ENCODE data around the gene LSM14A. TPM values are rescaled to one million over a fixed set of nuclear protein-coding genes. Genes with fewer than 3 reads are reported as not detected.
A peak's percentile ranks its signal among the peaks of the same experiment; 100 is the strongest.

The LSM14A gene
- total RNA-seq, 5 donors from 2014 or later (not counting 1 experiment from before 2014, with no cell fraction given) = 135 to 180 (median 159) TPM

DNA sequence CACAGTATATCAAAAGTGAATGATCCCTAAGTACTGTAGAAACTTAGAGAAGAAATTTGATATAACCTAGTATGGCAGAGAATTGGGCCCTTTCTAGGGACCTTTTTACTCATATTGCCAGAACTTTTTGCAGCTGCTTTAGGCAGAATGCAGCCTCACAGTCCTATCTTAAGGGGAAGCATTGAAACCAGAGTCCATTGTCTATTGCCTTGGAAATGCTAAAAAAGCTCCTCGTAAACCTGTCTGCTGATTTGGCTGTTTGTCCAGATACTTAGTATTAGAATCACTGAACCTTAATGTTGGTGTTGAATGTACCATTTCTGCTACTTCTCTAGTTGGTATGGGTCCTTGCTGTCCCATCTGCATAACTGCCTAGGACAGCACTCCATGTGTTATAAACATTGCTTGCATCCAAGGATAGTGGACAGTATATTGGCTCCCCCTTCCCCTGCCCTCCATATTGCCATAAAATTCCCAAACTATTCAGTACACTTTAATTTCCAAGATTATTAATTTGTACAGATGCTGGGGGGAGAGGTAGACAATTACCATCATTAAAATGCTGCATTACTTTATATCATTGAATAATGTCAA lies 36.1 kb downstream of the LSM14A start:
- POLR2A ChIA-PET = interaction anchor here in 1 of 2 donors (0.5 to 0.9 kb wide), 3 partner anchors 9 to 16 kb away, joined by 3 read pairs; no protein-coding TSS in a partner anchor
- Histone ChIP-seq H3K27ac (ENCODE audit: low read length) (no peak overlapping the region), H3K4me3 (ENCODE audit: control insufficient read depth in 1 of 2, extremely low read depth in 1 of 2, low read length in 1 of 2) (no peak overlapping the region), H3K36me3 (ENCODE audit: control insufficient read depth in 2 of 2, extremely low read depth in 1 of 2, insufficient read depth in 1 of 2, low read length in 1 of 2) (peaks cover 3 to 54% of the 10 kb centered on the region in 2 donors), H3K4me1 (ENCODE audit: control insufficient read depth in 1 of 2, extremely low read depth in 1 of 2, insufficient read depth in 2 of 2, low read length in 2 of 2) (peaks cover 0 to 2% of the 10 kb centered on the region in 2 experiments), H3K9me3 (no peaks in the 10 kb centered on the region), H3K27me3 (replicated peaks in 1 of 2; ENCODE audit: control insufficient read depth in 2 of 2, extremely low read depth in 1 of 2, insufficient read depth in 2 of 2, low read length in 1 of 2) (no peaks in the 10 kb centered on the region)
- H3K4me3 Mint-ChIP-seq = no peak overlapping the region
- H3K4me1 Mint-ChIP-seq = peaks cover 4 to 24% (median 5%) of the 10 kb centered on the region in 3 donors
- H3K9me3 Mint-ChIP-seq = no peaks in the 10 kb centered on the region
- WGBS (ENCODE audit: insufficient coverage) = 100% methylated on average over 1 of the region's 1 CpG
- H3K27me3 Mint-ChIP-seq = no peaks in the 10 kb centered on the region
- H3K27ac Mint-ChIP-seq = peak overlapping the region in 1 of 2 donors; percentile 14
- CTCF ChIA-PET = interaction anchor here (0.6 to 2.2 kb wide), 4 partner anchors 11 to 1189 kb away, joined by 3 to 8 read pairs (median 6); no protein-coding TSS in a partner anchor
- DNase-seq (no peak), ATAC-seq (replicated peaks in 1 of 4) (no peak)
- H3K36me3 Mint-ChIP-seq = peaks cover 15% of the 10 kb centered on the region

DNA sequence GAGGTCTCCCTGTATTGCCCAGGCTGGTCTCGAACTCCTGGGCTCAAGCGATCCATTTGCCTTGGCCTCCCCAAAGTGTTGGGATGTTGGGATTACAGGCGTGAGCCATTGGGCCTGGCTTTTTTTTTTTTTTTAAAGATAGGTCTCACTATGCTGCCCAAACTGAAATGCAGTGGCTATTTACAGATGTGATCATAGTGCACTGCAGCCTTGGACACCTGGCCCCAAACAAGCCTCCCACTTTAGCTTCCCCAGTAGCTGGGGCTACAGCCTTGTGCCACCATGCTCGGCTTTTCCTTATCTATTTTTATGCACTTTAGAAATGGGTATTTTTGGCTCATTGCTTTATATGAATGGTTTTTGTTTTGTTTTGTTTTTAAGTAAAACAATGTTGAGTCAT lies 37.4 kb downstream of the LSM14A start:
- H3K27ac ChIP-seq (ENCODE audit: low read length) = no peak overlapping the region
- H3K4me3 ChIP-seq (ENCODE audit: control insufficient read depth in 1 of 2, extremely low read depth in 1 of 2, low read length in 1 of 2) = no peak overlapping the region
- DNase-seq = no peak
- H3K4me3 Mint-ChIP-seq = no peak overlapping the region
- H3K27me3 Mint-ChIP-seq = no peaks in the 10 kb centered on the region
- ChIA-PET CTCF (interaction anchor here (0.9 to 2.2 kb wide), 4 partner anchors 10 to 16 kb away, joined by 3 to 8 read pairs (median 6); no protein-coding TSS in a partner anchor), POLR2A (interaction anchor here (0.5 to 0.7 kb wide), 4 partner anchors 15 to 828 kb away, joined by 3 to 5 read pairs (median 4); no protein-coding TSS in a partner anchor)
- no peaks in the 10 kb centered on the region for H3K9me3 ChIP-seq
- H3K36me3 ChIP-seq (ENCODE audit: control insufficient read depth in 2 of 2, extremely low read depth in 1 of 2, insufficient read depth in 1 of 2, low read length in 1 of 2) = peaks cover 3 to 57% of the 10 kb centered on the region in 2 donors
- ATAC-seq (replicated peaks in 1 of 4) = no peak
- H3K36me3 Mint-ChIP-seq = peaks cover 17% of the 10 kb centered on the region
- no peaks in the 10 kb centered on the region for H3K9me3 Mint-ChIP-seq
- WGBS (ENCODE audit: insufficient coverage) = no CpG with 5 or more reads among the region's 4 CpGs
- H3K27ac Mint-ChIP-seq = peak overlapping the region in 1 of 2 donors; percentile 55
- H3K4me1 ChIP-seq (ENCODE audit: control insufficient read depth in 1 of 2, extremely low read depth in 1 of 2, insufficient read depth in 2 of 2, low read length in 2 of 2) = peaks cover 0 to 2% of the 10 kb centered on the region in 2 experiments
- peaks cover 6 to 19% (median 7%) of the 10 kb centered on the region in 3 donors for H3K4me1 Mint-ChIP-seq
- no peaks in the 10 kb centered on the region for H3K27me3 ChIP-seq (replicated peaks in 1 of 2; ENCODE audit: control insufficient read depth in 2 of 2, extremely low read depth in 1 of 2, insufficient read depth in 2 of 2, low read length in 1 of 2)

DNA sequence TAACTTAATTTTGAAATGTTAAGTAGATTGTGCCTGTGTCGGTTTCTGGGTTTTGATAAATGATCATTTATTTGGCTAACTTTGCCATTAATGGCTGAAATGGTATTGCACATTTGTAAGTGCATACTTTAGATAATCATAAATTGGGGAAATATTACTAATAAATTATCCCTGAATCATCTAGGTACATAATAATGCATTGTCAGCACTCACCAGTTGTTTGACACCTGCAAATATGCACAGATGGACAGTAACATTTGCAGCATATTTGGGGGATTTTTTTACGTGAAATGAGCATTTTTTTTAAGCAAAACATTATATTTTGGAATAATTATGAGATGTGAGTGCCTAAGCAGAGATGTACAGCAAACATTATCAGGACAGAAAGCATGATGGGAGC lies 41.0 kb downstream of the LSM14A start:
- CTCF ChIA-PET = interaction anchor here in 1 of 2 donors (0.6 kb wide), 1 partner anchor 388 kb away, joined by 3 read pairs; no protein-coding TSS in a partner anchor
- H3K4me1 Mint-ChIP-seq = peaks cover 26 to 33% (median 27%) of the 10 kb centered on the region in 3 donors
- Histone ChIP-seq H3K27me3 (replicated peaks in 1 of 2; ENCODE audit: control insufficient read depth in 2 of 2, extremely low read depth in 1 of 2, insufficient read depth in 2 of 2, low read length in 1 of 2) (no peaks in the 10 kb centered on the region), H3K36me3 (ENCODE audit: control insufficient read depth in 2 of 2, extremely low read depth in 1 of 2, insufficient read depth in 1 of 2, low read length in 1 of 2) (peaks cover 7 to 55% of the 10 kb centered on the region in 2 donors), H3K27ac (ENCODE audit: low read length) (no peak overlapping the region), H3K4me3 (ENCODE audit: control insufficient read depth in 1 of 2, extremely low read depth in 1 of 2, low read length in 1 of 2) (no peak overlapping the region), H3K4me1 (ENCODE audit: control insufficient read depth in 1 of 2, extremely low read depth in 1 of 2, insufficient read depth in 2 of 2, low read length in 2 of 2) (peaks cover 6 to 13% of the 10 kb centered on the region in 2 experiments), H3K9me3 (no peaks in the 10 kb centered on the region)
- no peak overlapping the region for H3K4me3 Mint-ChIP-seq
- POLR2A ChIA-PET = interaction anchor here in 1 of 2 donors (0.6 kb wide), 1 partner anchor 24 kb away, joined by 4 read pairs; no protein-coding TSS in a partner anchor
- ATAC-seq (replicated peaks in 1 of 4) (no peak), DNase-seq (no peak)
- H3K36me3 Mint-ChIP-seq = peaks cover 11% of the 10 kb centered on the region
- no CpG with 5 or more reads among the region's 2 CpGs for WGBS (ENCODE audit: insufficient coverage)
- no peaks in the 10 kb centered on the region for H3K9me3 Mint-ChIP-seq
- no peak overlapping the region for H3K27ac Mint-ChIP-seq
- H3K27me3 Mint-ChIP-seq = no peaks in the 10 kb centered on the region

DNA sequence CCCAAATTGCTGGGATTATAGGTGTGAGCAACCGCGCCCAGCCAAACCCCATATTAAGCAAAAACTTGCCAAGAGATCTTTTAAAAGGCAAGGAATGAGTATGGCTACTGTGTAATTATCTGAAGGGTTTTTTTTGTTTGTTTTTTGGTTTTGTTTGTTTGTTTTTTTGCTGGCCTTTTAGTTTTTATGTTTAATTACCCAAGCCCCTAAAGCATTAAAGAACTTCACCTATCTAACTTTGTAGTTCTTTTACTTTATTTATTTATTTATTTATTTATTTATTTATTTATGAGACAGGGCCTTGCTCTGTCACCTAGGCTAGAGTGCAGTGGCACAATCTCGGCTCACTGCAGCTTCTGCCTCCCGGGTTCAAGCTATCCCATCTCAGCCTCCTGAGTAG lies 41.7 kb downstream of the LSM14A start:
- no peaks in the 10 kb centered on the region for H3K9me3 Mint-ChIP-seq
- no peaks in the 10 kb centered on the region for H3K27me3 Mint-ChIP-seq
- DNase-seq (no peak), ATAC-seq (replicated peaks in 1 of 4) (no peak)
- H3K27ac Mint-ChIP-seq = no peak overlapping the region
- 100% methylated on average over 2 of the region's 4 CpGs for WGBS (ENCODE audit: insufficient coverage)
- Histone ChIP-seq H3K9me3 (no peaks in the 10 kb centered on the region), H3K4me1 (ENCODE audit: control insufficient read depth in 1 of 2, extremely low read depth in 1 of 2, insufficient read depth in 2 of 2, low read length in 2 of 2) (peaks cover 13 to 17% of the 10 kb centered on the region in 2 experiments), H3K4me3 (ENCODE audit: control insufficient read depth in 1 of 2, extremely low read depth in 1 of 2, low read length in 1 of 2) (no peak overlapping the region), H3K27ac (ENCODE audit: low read length) (no peak overlapping the region), H3K36me3 (ENCODE audit: control insufficient read depth in 2 of 2, extremely low read depth in 1 of 2, insufficient read depth in 1 of 2, low read length in 1 of 2) (peaks cover 7 to 51% of the 10 kb centered on the region in 2 donors), H3K27me3 (replicated peaks in 1 of 2; ENCODE audit: control insufficient read depth in 2 of 2, extremely low read depth in 1 of 2, insufficient read depth in 2 of 2, low read length in 1 of 2) (no peaks in the 10 kb centered on the region)
- ChIA-PET POLR2A (interaction anchor here (0.6 kb wide), 2 partner anchors 25 to 47 kb away, joined by 3 to 4 read pairs; no protein-coding TSS in a partner anchor), CTCF (interaction anchor here in 1 of 2 donors (0.5 kb wide), 1 partner anchor 498 kb away, joined by 3 read pairs; no protein-coding TSS in a partner anchor)
- no peak overlapping the region for H3K4me3 Mint-ChIP-seq
- peaks cover 14% of the 10 kb centered on the region for H3K36me3 Mint-ChIP-seq
- H3K4me1 Mint-ChIP-seq = peaks cover 33 to 41% (median 34%) of the 10 kb centered on the region in 3 donors

DNA sequence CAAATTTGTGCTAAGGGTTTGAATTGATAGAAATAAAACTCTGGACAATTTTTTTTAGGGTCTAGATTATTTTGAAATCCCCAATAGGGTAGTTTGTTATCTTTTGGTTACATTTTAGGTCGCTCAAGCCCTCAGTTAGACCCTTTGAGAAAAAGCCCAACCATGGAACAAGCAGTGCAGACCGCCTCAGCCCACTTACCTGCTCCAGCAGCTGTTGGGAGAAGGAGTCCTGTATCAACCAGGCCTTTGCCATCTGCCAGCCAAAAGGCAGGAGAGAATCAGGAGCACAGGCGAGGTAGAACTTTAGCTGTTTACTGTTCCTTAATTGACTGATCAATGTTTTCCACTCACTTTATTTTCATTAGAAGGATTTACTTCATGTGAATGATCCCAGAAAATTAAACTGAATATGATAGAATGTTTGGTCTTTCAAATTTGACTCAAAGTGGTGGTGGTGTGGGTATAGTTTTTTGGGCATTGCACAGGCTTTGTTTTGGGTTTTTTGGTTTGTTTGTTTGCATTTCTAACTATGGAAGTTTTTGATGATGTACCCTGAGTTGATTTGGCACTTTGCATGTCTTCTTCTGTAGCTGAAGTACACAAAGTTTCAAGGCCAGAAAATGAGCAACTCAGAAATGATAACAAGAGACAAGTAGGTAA lies 42.8 kb downstream of the LSM14A start:
- no peak for ATAC-seq (replicated peaks in 1 of 4)
- peaks cover 20 to 22% of the 10 kb centered on the region in 2 experiments for H3K4me1 ChIP-seq (ENCODE audit: control insufficient read depth in 1 of 2, extremely low read depth in 1 of 2, insufficient read depth in 2 of 2, low read length in 2 of 2)
- peaks cover 21% of the 10 kb centered on the region for H3K36me3 Mint-ChIP-seq
- no peaks in the 10 kb centered on the region for H3K9me3 ChIP-seq
- H3K4me1 Mint-ChIP-seq = peaks cover 42 to 48% (median 42%) of the 10 kb centered on the region in 3 donors
- no peak for DNase-seq
- peak overlapping the region; percentile 46 to 75 for H3K27ac Mint-ChIP-seq
- H3K27ac ChIP-seq (ENCODE audit: low read length) = no peak overlapping the region
- no peaks in the 10 kb centered on the region for H3K9me3 Mint-ChIP-seq
- no CpG with 5 or more reads among the region's 3 CpGs for WGBS (ENCODE audit: insufficient coverage)
- ChIA-PET CTCF (interaction anchor here (0.6 kb wide), 2 partner anchors 11 to 37 kb away, joined by 6 to 10 read pairs; no protein-coding TSS in a partner anchor), POLR2A (no interaction called here)
- no peaks in the 10 kb centered on the region for H3K27me3 Mint-ChIP-seq
- H3K4me3 ChIP-seq (ENCODE audit: control insufficient read depth in 1 of 2, extremely low read depth in 1 of 2, low read length in 1 of 2) = no peak overlapping the region
- H3K4me3 Mint-ChIP-seq = no peak overlapping the region
- peaks cover 6 to 51% of the 10 kb centered on the region in 2 donors for H3K36me3 ChIP-seq (ENCODE audit: control insufficient read depth in 2 of 2, extremely low read depth in 1 of 2, insufficient read depth in 1 of 2, low read length in 1 of 2)
- H3K27me3 ChIP-seq (replicated peaks in 1 of 2; ENCODE audit: control insufficient read depth in 2 of 2, extremely low read depth in 1 of 2, insufficient read depth in 2 of 2, low read length in 1 of 2) = no peaks in the 10 kb centered on the region

DNA sequence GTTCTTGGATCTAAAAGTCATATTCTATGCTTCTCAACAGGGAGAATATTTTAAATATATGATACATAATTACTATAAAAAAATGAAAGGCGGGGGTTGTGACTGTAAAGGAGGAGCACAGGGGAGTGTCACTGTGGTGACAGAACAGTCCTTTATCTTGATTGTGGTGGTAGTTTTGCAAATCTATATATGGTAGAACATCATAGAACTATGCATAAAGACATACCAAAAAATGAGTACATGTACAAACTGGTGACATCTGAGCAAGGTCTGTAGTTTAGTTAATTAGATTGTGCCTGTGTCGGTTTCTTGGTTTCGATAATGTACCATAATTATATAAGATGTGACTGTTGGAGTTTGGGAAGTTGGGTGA lies 43.3 kb downstream of the LSM14A start:
- Histone ChIP-seq H3K36me3 (ENCODE audit: control insufficient read depth in 2 of 2, extremely low read depth in 1 of 2, insufficient read depth in 1 of 2, low read length in 1 of 2) (peaks cover 3 to 50% of the 10 kb centered on the region in 2 donors), H3K27me3 (replicated peaks in 1 of 2; ENCODE audit: control insufficient read depth in 2 of 2, extremely low read depth in 1 of 2, insufficient read depth in 2 of 2, low read length in 1 of 2) (no peaks in the 10 kb centered on the region), H3K9me3 (no peaks in the 10 kb centered on the region), H3K27ac (ENCODE audit: low read length) (no peak overlapping the region), H3K4me1 (ENCODE audit: control insufficient read depth in 1 of 2, extremely low read depth in 1 of 2, insufficient read depth in 2 of 2, low read length in 2 of 2) (peaks cover 20 to 22% of the 10 kb centered on the region in 2 experiments), H3K4me3 (ENCODE audit: control insufficient read depth in 1 of 2, extremely low read depth in 1 of 2, low read length in 1 of 2) (no peak overlapping the region)
- WGBS (ENCODE audit: insufficient coverage) = no CpG with 5 or more reads among the region's 3 CpGs
- DNase-seq (peak in 1 of 35 experiments; percentile 1), ATAC-seq (replicated peaks in 1 of 4) (no peak)
- no peaks in the 10 kb centered on the region for H3K27me3 Mint-ChIP-seq
- H3K4me1 Mint-ChIP-seq = peaks cover 46 to 53% (median 47%) of the 10 kb centered on the region in 3 donors
- ChIA-PET POLR2A (no interaction called here), CTCF (interaction anchor here in 1 of 2 donors (0.6 kb wide), 1 partner anchor 11 kb away, joined by 6 read pairs; no protein-coding TSS in a partner anchor)
- no peak overlapping the region for H3K4me3 Mint-ChIP-seq
- peak overlapping the region; percentile 35 to 46 for H3K27ac Mint-ChIP-seq
- no peaks in the 10 kb centered on the region for H3K9me3 Mint-ChIP-seq
- H3K36me3 Mint-ChIP-seq = peaks cover 26% of the 10 kb centered on the region
